Stimulated activated CD8-positive, alpha-beta memory T cell treated with anti-CD3 and anti-CD28 coated beads, Interleukin-4, amount 100 ng/mL, for 4 hours (primary cell): ENCODE data around the gene VSIG10L2.
"Not testable (repeated sequence)": the region's sequence is repeated elsewhere in the genome, so short reads cannot be mapped to it uniquely, and the experiment has no call there.

Source experiments
- DNase-seq, 2 donors: peaks; one replicate each; pipeline ENCODE4 v3.0.0-alpha.2; 2020; ENCODE audit warnings: low read depth in 2 of 2, low spot score in 1 of 2

Gene VSIG10L2

GRCh38 chr11:125959511-125959910 lies 13.7 kb downstream of the VSIG10L2 start:
- DNase-seq, result no peak

GRCh38 chr11:125959931-125960330 lies 14.1 kb downstream of the VSIG10L2 start:
- DNase-seq, result no peak

GRCh38 chr11:125960771-125961170 lies 14.9 kb downstream of the VSIG10L2 start:
- no peak for DNase-seq

- DNase-seq, result no peak
Measured at GRCh38 chr11:125967515-125967914, 21.7 kb downstream of the VSIG10L2 start.

GRCh38 chr11:125968354-125968753 lies 22.5 kb downstream of the VSIG10L2 start:
- no peak for DNase-seq

- DNase-seq, result no peak
Measured at GRCh38 chr11:125971618-125972017, 25.8 kb downstream of the VSIG10L2 start.

DNA sequence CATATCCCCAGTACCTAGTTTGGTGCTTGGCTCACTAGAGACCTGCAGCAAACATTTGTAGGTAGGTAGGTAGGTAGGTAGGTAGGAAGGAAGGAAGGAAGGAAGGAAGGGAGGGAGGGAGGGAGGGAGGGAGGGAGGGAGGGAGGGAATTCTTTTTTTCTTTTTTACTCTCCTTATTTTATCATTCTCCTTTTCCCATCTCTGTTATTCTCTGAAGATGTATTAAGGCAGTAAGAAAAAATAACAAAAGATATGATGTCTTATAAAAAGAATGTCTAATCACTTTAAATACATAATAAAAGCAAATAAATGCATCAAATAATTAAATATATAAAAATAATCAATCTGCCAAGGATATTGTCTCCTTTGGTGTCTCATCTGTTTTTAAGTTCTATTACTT lies 28.4 kb downstream of the VSIG10L2 start:
- no peak for DNase-seq

DNA sequence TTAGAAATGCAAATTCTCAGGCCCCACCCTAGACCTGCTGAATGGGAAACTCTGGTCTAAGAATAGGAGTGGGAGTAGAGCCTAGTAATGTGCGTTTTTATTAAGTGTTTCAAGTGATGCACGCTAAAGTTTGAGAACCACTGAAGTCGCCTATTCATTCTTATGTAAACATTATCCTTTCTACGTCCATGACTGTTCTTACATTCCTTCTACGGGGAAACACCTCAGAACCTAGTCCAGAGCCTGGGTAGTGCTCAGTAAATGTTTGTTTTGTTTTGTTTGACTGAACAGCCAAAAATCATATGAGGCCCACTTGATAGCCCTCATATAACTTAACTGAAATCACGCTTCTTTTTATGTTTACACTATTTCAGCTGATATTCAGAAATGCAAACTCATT lies 29.8 kb downstream of the VSIG10L2 start:
- DNase-seq, result no peak

- DNase-seq, result no peak
Measured at GRCh38 chr11:125976156-125976555, 30.3 kb downstream of the VSIG10L2 start.

DNA sequence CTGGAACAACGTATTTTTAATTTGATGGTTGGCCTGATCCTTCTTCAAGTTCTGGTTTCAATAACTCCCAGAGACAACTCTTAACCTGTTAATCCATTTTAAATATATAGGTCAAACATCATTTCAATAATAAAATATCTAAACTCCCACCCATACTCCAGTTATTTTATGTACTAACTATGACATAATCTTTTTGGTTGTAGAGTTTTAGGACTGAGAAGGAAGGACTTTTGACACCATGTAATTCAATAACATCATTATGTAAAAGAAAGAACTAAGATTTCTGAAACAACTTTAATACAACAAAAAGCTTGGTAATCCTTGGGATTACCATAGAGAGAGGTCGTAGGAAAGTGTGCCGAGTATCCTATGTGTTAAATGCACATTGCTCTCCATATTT lies 31.5 kb downstream of the VSIG10L2 start:
- DNase-seq, result no peak

DNA sequence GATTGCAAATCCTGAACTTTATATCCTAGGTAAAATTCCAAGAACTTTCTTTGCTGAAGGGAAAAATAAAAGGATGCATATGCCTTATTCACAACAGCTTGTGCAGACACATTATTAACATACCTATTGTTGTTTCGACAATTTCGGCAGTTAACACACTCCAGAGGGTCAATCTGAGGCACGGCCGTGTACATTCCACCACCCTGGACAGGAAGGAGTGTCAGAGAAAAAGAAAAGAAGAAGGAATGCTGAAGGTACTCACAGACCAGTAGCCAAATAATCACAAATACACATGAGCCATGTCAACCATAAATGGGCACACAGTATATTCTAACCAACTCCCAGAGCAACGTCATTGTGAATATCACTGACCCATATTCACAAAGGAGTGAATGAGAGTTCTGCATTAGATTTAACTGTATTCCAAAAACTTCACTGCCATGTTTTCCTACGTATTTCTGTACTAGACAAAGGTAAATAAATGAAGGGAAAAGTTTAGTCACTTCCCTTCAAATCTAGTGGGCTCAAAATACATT lies 32.4 kb downstream of the VSIG10L2 start:
- no peak for DNase-seq

DNA sequence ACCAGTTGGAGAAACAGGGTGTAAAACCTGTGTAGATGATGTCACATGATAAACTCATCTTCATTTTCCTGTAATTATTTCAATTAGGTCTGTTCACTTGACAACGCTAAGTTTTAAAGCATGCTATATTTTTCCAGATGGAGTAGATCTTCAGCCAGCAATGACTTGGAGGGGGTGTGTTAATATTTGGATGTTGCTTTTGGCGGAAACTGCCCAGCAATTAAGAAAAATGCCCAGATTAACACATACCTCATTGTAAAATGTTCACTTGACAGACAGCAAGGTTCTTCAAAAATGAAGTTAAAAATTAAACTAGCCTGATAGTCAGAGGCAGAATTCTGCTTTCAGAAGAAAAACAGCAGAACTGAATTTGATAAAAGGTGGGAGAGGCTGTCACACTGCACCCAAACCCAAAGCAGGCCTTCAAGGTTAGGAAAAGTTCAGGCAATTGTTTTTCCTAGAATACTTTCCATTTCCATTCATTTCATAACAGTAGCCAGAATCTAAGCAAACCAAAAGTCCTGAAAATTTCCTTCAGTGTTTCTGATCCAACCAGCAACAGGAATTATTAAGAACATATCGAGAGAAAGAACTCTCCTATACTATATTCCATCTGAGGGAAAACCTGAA lies 33.0 kb downstream of the VSIG10L2 start:
- DNase-seq, result no peak

DNA sequence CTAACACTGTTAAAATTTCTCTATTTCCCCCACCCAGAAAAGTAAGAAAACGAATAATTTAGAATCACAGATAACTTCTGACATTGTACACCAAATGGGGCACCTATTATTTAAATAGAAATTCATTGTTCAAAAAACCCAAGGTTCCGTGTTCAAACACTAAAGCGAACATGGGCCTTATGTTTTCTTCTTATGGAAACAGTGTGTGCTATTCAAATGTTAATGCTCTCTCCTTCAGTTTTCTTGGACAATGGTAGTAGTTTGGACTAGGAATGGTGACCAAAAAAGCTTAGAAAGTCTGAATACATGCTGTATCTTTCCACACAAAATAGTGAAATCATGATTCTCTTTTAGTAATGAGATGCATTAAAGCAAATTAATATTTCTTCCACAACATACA lies 33.7 kb downstream of the VSIG10L2 start:
- DNase-seq, result no peak

DNA sequence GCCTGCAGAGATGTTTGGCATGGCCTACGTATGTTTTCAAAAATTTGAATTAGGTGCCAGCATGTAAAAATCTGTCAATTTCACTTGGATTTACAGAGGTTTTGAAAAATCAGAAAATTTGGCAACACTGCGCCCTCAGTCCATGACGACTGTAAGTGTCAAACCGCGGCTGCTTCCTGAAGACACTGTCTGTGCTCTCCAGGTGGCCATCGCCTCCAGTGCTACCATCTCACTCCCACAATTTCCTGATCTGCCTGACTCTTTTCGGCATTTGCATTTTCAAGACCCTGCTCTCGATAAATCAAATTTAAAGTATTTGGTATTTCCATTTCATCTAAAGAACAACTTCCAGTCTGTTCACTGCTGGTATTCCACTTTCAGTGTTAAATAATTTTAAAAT lies 34.6 kb downstream of the VSIG10L2 start:
- DNase-seq, result no peak

DNA sequence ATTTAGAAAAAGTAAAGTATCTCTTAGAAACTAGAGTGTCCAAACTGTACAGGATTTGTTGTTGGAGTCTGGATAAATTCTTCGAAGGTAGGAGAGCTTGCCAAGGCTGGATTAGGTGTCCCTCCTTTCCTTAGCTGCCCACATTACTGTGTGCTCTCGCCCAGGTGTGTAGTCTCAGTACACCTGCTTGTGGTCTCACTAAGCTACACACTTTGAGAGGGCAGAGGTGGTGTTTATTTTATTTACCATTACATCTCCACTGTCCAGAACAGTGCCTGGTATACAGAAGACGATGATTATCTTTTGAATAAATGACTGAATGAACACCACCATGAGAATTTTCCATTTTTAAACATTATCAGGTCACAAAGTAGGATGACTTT lies 36.5 kb downstream of the VSIG10L2 start:
- no peak for DNase-seq

GRCh38 chr11:125985956-125986355 lies 40.1 kb downstream of the VSIG10L2 start:
- DNase-seq, result not testable (repeated sequence)

DNA sequence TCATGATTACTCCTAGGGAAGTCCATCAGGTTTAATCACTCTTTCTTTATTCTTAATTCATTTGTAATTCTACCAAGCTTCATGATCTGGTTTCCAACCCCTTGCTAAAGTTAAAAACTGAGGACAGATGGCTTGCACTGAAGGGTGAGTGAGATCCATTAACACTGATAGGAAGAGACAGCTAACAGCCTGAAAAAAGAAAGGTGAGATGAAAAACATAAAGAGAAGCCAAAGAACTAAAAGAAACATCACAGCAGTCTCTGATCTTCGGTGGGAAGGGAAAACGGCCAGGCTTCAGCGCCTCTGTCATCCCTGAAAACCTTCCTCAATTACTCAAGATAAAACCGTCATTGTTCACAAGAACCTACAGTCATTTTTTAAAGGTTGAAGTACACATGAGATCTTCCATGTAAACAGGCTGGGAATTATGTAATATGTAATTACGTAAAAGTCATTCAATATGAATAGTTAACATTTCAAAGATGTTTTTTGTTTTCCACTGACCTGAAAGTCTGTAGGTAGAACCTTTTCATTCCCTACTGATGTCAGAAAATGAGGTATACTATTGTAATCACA lies 41.3 kb downstream of the VSIG10L2 start:
- no peak for DNase-seq

DNA sequence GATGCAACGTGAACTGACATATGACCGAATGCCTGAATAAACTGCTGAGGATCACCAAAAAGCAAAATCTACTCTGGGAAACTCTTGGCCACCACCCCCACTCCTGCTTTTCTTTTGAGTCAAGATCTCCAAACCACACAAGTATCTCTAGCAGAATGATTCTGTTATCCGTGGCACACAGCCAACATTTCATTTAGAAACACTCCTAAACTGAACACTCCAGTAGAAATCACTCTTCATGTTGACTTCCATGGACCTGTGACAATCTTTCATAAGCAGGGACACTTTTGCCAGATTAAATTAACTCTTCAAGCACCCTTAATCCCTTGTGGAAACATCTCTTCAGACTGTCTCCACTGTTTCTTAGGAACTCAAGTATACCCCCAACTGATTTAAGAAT lies 44.4 kb downstream of the VSIG10L2 start:
- DNase-seq, result no peak

DNA sequence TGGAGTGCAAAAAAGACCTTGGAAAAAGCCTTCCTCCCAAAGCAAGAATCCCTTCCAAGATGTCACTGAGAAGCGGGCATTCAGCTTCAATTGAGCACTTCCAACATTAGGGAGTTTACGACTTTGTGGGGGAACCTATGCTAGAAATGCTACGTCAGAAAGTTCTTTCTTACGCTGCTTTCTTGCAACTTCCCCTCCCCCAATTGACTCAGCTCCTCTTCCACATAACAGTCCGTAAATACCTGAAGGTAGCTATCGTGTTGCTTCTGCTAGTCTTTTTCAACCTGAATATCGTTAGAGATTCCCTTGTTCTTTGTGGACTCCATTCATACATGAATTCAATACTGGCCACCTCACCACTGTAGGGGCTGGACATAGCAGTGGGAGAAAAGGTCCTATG lies 47.0 kb downstream of the VSIG10L2 start:
- DNase-seq, result no peak

DNA sequence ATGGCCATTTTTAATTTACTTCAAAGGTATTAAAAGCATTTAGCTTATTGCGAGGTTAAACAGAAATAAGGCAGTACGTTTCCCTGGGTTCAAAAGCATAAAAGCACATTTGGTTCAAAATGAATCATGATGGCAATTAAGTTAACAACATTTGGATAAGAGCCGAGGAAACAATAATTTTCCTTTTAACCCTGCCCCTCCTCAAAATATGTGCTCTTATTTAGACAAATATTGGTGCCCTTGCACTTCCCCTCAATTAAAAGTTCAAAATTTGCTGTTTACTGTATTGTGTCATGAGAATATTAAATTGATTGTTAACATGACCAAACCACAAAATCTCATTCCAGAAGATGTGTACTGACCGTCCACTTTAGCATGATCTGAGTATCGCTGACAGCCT lies 48.7 kb downstream of the VSIG10L2 start:
- DNase-seq, result no peak

- no peak for DNase-seq
Measured at GRCh38 chr11:125995313-125995712, 49.5 kb downstream of the VSIG10L2 start.

GRCh38 chr11:125998267-125998666 lies 52.4 kb downstream of the VSIG10L2 start:
- DNase-seq, result no peak

GRCh38 chr11:125999234-125999880 lies 53.5 kb downstream of the VSIG10L2 start:
- DNase-seq, result no peak
